NCI-H446 (cell line): ENCODE data around the gene SIM2.

Source experiments
- DNase-seq, 2 experiments: peaks; one replicate each; lab custom pipeline; 2025; lab: John Stamatoyannopoulos, UW

The SIM2 gene

DNA sequence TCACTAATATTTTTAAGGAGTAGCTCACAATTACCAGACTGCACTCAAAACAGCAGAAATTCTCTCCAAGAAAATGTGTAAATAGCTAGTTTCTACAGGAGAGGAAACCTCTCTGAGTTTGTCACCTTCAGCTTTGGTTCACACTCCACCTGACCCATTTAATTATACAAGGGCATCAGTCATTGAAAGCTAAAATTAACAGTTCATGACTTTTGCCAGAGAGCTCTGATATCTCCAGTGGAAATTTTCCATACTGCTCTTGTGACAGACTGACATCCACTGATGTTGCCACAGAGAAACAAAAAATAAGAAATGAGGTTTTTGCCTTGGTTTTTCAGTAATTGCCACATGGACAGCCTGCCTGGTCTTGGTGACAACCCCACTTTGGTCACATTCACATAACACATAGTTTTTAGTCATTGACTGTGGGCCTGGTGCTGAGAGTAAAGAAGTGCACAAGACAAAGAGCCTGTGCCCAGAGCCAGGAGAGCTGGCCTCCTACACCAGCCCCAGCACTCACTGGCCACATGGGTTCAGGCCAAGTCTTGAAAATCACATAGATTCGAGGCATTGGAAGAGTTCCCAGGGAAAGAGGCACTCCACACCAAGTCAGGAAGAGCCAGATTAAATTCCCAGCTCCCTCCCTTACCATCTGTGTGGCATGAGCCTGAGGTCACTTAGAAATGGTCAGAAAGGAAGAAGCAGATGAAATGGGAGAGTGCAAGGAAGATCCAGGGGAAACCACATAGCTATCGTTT is 13.8 kb upstream of the SIM2 start:
- DNase-seq = peak; percentile 21 to 80

DNA sequence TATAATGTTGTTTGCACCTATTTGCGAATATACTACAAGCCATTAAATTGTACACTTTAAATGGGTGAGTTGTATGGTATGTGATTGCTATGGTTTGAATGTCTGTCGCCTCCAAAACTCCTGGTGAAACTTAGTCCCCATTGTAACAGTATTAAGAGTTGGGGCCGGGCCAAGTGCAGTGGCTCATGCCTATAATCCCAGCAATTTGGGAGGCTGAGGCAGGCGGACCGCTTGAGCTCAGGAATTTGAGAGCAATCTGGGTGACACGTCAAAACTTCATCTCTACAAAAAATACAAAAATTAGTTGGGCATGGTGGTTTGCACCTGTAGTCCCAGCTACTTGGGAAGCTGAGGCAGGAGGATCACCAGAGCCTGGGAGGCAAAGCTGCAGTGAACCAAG is 12.0 kb upstream of the SIM2 start:
- DNase-seq = no peak

DNA sequence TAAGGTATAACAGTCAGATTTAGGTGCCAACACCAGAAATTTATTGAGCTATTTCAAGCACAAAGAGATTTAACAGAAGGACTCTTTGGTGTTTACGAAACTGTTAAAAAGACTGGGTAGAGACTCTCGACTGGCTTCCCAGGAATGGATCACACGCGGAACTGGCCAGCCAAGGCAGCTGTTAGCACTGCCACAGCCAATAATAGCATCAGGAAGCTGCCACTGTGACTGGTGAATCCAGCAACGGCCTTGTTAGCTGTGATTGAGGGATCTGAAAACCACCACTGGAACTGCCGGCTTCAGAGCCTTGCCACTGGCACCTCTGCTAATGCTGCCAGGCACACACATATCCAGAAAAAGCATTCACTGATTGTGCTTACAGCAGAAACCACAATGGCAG is 10.6 kb upstream of the SIM2 start:
- peak in 1 of 2 experiments; percentile 10 for DNase-seq

DNA sequence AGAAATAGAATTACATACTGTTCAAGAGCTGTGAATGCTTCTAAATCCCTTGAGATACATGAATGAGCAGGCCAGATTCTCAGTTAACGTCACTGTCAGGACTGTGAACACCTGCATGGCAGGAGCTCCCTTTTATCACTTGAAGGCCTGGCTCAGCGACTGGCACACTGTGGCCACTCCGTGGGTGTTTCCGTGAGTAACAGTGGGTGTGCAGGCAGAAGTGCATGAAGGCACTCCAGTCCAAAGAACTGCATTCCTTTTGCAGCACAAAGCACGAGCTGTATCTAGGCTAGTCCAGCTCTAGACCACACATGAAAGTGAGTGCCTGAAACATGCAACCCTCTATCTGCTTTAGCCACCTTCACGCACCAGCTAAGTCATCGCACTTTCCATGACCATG is 9.6 kb upstream of the SIM2 start:
- DNase-seq = no peak

DNA sequence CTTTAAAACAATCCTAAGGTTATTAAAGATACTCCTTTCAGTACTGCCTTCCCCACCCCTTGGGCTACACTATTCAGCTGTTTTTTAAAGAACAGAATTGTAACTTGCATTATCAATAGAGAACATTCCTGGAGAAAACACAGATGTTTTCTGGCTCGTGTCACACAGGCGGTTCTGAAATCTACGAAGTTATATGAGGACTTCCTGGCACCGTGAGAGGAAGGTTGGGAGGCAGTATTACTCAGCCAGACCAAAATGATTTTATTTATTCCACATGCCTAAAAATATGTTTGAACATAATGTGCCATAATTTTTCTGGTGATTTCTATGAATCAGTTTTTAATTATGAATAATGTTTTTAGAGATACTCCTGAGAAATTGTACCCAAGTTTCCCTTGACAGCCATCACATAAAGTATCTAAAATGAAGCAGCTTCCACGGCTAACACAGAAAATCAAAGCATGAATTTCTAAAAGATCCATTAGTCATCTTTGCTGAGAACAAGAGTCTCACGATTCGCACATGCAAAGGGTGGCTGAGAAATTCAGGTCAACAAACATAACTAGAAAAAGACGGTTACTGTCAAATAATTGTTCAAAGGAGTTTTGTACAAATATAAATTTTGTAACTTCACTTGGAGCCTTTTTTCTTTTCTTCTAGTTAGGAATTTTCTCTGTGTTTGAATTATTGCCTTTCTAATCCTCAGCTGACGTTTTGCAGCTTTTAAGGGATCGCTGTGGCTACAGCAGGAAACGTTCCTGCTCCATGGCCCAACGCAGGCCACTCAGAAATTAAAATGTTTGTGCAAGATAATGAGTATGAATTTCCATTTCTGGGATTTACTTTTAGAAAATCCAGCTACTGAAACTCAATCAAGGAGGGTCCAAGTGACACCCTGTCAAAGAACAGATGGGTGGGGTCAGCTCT is 8.0 kb upstream of the SIM2 start:
- no peak for DNase-seq

DNA sequence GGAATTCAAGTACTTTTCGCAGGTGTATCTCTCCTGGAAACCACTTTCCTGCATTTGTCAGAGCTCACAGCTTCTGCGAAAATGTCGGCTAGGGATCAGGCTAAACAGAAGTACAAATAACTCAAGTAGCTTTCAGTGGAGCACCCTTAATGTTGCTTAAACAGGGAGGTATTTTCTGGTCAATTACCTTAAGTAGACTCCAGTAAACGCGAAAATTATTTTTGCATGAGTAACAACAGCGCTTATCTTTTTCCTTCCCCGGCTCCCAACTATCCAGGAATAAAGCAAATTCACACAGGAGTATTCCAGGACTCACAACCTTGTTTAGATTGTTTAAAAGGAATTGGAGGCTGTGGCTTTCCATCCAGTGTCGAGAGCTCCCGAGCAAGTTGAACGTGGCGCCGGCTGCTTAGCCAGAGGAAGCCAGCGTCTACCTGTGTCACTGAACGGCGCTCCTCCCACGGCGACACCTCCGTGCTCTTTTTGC is 7.3 kb upstream of the SIM2 start:
- no peak for DNase-seq

DNA sequence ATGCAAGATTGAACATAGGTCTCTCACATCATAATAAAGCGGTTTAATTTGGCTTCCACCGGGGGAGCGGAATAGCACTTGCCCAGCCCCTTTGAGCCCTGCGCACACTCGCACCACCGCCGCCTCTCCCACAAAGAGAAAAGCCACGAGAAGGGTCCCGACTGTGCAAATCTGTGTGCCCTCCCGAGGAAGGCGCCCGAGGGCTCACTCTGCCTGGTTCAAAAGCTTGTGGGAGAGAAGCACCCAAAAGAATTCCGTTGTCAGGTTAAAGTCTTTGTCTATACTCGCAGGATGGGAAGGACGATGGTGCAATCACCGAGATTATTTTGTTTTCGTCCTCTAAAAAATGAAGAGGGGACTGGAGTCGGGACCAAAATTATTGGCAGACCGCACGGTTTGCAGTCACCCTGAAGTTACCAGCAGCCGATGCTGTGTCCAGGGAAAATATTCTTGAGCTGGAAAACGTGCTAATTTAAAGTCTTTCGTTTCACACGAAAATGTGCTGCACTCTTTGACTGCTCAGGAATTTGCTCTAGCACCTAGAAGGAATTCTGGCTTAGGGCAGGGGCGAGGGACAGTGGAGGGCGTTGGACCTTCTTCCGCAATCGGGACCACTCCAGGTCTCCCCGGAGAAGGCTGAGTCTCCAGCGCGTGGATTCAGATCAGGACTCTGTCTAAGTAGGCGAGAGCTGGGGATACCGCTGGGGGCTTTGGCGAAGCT is 6.6 kb upstream of the SIM2 start:
- DNase-seq = no peak

DNA sequence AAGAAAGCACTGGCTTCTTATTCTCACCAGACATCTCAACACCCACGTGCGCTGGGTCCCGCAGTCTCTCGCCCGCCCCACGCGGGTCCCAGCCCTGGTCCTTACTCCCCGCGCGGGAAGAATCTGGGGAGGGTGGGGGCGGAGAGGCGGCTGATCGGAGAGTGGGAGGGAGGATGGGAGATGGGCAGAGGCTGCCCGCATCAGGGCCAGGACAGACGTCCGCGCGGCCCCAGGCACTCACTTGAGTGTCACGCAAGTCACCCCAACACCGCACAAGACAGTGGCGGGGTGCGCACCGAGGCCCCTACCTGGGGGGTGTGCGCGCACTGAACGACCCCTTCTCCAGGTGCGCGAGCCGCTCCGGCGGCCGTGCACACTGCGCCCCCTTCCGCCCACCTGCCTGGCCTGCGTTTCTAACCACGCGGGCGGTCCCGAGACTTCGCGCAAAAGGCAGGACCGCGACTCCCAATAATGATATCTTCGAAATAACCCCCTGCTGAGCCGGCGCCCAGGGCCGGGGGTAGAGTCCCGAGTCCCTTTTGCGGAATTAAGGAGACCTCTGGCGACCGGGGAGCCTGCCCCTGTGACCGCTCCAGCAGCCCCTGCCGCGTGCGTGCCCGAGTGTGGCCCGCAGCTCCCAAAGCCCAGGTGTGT is 6.0 kb upstream of the SIM2 start:
- DNase-seq = no peak

DNA sequence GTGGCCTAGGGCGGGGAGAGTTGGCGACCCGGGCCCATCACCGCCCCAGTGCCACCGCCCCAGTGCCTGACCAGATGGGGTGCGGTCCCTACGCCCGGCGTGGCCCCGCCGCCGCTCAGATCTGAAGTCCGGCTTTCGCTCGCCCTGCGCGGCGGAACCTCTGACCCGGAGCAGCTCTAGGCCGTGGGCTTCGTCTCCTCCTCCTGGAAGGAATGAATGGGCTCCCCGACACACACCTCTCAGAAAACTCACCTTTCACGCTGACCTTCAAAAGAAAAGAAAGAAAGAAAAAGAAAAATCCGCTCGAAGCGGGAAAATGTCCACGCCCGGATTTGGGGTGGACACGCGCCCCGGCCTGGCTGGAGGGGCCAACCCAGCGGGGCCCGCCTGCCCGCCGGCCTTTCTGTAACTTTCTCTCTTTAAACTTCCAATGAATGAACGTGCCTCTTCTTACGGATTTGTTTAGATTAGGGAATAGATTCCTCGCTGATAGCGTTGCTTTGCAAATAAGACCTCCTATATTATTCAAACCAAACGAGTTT is 5.4 kb upstream of the SIM2 start:
- no peak for DNase-seq

DNA sequence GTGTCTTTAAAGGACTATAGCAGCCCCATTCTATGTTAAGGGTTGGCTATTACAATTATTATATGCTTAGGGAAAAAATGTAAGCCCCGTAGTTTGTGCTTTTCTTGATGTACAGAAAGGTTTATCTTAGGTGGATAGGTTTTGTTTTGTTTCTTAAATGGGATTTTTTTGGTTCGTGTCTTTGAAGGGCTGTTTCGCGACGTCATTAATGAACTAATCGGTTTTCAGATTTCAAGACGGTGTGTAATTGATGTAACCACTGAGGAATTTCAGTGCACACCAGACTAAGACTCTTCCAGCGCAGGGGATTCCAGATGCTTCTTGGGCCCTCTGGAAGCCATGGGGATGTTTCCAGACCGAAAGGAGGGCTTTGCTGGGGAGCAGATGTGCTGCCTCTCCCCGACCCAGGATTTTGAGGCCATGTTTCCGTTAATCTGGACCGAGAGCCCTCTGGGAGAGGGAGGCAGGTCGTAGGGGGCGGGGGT is 4.8 kb upstream of the SIM2 start:
- DNase-seq = no peak

DNA sequence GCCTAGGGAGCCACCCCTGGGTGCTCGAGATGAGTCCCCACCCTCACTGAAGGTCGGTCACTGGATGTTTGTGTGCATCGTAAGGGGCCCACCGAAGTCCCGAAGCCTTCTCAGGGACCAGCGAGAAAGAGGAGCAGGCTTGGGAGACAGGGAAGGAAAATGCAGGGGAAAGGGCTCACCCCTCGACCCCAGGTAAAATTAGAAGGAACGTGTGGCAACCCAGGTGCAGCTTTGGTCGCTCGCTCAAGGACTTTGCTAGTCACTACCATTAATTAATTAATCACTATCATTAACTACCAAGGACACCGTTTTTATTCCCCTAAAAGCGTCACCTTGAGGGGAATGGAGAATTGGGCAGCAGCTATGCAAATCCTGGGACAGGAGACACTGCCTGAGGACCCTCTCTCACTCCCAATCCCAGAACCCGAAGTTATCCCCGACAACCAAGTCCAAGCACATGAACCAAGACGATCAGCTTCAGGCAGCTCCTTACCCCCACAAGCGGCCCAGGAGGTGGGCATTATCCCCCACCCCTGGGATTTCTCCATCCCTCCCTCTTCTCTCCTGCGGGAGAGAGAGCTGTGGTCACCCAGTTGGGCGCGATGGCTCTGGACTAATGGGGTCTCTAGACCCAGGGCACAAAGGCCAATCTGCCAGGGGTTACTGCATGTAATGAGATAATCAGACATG is 4.2 kb upstream of the SIM2 start:
- DNase-seq = no peak

DNA sequence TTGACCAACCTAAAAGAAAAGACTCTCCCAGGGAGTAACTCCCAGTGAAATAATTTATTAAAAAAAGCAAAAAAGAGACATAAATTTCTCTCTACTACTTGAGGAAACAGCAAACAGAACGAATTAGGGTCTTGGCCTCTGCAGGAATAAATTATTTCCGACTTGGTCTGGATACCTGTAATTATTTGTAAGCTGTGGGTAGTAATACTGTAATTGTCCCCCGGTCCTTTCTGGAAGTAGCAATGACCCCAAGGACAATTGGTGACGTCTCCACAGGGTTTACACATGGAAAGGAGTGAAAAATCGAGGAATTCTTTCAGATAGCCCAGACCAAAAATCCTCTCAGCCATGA is 3.7 kb upstream of the SIM2 start:
- no peak for DNase-seq

DNA sequence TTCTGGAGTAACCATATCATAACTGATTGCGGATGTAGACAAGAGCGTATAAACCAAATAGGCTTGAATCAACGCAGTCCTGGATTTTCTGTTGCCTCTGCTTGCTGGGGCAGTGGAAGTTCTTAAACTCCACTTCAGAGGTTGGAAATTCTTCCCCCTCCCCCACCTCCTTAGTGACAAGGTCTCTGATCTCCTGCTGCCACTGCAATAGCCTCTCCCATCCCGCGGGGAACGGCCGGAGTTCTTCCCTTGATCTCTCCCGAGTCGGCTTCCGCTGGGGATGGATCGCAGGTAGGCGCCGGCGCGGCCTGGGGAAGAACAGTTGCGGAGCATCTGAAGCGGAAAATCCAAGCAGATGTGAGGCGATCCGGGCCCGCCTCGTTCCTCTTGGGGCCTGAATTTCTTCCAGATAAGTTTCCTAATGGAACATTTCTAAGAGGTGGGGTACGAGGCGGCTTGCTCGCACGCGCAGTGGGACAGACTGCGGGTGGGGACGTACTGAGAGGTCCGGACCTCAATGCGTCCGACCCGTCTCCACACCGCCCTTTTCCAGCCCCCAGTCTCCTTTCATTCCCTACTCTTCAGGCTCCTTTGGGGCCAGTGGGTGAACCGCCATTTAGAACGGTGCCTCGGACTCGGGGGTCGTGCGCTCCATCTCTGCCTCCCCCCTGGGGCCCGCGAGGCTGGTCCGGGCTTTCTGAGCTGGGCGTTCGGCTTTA is 3.1 kb upstream of the SIM2 start:
- DNase-seq = no peak

DNA sequence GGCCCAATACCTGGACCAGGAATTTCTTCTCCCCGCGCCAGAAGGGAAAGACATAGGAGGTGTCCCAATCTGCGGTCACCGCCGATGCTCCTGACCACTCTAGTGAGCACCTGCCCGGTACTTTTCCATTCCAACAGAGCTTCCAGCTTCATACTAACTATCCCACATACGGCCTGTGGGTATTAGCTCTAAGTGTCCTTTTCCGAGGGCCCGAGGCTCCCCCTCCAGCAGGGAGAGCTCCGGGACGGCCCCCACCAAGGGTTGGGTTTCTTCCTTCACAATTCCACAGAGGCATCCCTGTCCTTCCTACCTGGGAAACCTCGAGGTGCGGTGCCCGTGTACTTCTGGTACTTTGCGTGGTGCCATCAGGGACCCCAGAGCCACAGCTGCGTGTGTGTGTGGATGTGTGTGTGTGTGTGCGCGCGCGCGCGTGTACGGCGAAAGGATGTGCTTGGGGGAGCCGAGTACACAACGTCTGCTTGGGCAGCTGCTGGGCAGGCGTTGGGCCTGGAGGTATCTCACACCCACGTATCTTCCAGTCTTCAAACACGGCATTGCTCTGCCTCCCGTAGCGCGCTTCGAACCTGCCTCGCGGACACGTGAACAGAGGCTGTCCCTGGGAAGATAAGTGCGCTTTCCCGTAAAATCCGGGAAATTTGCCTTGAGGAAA is 2.4 kb upstream of the SIM2 start:
- DNase-seq = no peak

DNA sequence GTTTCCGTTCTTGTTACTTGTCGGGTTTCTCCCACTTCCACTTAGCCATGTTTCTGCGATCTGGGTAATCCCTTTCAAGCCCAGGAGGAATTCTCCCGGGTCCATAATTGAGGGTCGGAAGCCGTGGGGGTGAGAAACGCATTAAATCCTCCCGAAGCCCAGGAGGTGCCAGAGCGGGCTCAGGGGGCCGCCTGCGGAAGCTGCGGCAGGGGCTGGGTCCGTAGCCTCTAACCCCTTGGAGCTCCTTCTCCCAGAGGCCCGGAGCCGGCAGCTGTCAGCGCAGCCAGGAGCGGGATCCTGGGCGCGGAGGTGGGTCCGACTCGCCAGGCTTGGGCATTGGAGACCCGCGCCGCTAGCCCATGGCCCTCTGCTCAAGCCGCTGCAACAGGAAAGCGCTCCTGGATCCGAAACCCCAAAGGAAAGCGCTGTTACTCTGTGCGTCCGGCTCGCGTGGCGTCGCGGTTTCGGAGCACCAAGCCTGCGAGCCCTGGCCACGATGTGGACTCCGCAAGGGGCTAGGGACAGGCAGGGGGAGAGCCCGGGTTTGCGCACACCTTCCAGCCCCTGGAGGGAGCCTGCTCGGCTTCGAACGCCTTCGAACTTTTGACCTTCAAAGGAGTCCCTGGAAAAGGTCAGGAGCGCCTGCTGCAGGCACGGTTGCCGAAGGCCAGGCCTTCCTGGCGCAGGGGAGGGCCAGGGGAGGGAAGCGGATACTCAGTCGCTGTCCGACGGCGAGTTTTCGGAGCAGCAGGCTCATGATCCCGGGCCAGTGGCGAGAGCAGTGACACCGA is 1.7 kb upstream of the SIM2 start:
- no peak for DNase-seq

DNA sequence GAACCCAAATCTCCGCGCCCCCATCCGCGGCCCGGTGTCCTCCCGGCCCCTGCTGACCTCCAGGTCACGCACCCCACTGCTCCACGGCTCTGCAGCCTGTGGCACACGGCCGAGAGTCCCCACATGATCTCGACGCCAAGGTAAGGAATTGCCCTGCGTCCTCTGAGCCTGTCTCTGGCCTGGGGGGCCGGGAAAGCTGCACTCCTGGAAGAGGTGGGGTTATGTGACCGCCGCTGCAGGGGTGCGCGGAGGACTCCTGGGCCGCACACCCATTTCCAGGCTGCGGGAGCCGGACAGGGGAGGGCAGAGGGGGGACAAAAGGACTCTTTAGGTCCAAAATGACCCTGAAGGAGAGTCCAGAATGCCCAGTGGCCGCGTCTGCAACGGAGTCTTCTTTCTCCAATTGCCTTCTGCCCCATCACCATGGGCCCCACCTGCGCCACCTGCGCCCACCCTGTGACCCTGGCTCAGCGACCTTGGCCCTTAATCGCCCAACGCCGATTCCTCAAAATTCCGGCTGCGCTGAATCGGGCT is 997 bp upstream of the SIM2 start:
- DNase-seq = no peak

DNA sequence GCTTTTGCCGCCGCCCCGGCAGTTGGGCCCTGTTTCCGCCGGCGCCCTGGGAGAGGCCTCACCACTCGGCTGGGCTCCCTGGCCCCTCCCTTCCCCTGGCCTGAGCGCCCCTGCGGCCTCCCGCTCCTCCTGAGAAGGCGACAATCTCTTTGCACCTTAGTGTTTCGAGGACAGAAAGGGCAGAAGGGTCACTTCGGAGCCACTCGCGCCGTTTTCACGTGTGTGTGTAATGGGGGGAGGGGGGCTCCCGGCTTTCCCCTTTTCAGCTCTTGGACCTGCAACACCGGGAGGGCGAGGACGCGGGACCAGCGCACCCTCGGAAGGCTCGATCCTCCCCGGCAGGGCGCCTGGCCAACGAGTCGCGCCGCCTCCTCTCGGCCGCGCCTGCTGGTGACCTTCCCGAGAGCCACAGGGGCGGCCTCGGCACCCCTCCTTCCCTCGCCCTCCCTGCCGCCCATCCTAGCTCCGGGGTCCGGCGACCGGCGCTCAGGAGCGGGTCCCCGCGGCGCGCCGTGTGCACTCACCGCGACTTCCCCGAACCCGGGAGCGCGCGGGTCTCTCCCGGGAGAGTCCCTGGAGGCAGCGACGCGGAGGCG is 432 bp upstream of the SIM2 start:
- no peak for DNase-seq
